Ovary (tissue), 3 donors: ENCODE results near the gene HS6ST3.

Source experiments
- EP300 ChIP-seq: sonication (generic); formaldehyde crosslinking; IDR thresholded peaks from one replicate; pipeline ENCODE4 v1.6.1; 2017; ENCODE audit warnings: antibody characterized with exemption
- POLR2A ChIP-seq: fragments of 450-650 bp; IDR thresholded peaks from one replicate; pipeline ENCODE4 v1.6.1; 2017; ENCODE audit warnings: antibody characterized with exemption, mild to moderate bottlenecking, moderate library complexity
- TF ChIP-seq, protein P1 (sequence below), 3 donors: fragments of 450-650 bp in 2 of 3; fragments of 200-600 bp in 1 of 3; IDR thresholded peaks; one replicate each; pipeline versions ENCODE4 v1.5.1 to v1.8.0; 2016 to 2022; ENCODE audit warnings: antibody characterized with exemption in 3 of 3, mild to moderate bottlenecking in 1 of 3
- donor health status: DM: no; HTN: no; CAD: no.

DNA sequence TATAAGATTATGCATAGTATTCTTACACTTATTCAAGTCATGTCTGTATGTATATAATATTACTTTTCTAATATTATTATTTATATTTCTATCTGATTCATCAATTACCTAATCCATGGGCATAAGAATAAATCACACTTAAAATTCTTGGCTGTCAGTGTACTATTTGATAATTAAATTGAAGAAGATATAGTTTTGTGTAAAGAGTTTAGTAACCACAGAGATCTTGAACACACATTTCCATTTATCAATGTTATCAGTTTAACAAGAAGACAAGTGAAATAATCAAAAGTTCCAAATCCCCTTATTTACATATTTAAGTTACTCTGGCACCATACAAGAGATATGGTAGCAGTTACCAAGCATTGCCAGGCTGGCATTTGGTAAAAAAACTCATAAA lies 659.9 kb downstream of the HS6ST3 start:
- TF ChIP-seq, protein P1, sequence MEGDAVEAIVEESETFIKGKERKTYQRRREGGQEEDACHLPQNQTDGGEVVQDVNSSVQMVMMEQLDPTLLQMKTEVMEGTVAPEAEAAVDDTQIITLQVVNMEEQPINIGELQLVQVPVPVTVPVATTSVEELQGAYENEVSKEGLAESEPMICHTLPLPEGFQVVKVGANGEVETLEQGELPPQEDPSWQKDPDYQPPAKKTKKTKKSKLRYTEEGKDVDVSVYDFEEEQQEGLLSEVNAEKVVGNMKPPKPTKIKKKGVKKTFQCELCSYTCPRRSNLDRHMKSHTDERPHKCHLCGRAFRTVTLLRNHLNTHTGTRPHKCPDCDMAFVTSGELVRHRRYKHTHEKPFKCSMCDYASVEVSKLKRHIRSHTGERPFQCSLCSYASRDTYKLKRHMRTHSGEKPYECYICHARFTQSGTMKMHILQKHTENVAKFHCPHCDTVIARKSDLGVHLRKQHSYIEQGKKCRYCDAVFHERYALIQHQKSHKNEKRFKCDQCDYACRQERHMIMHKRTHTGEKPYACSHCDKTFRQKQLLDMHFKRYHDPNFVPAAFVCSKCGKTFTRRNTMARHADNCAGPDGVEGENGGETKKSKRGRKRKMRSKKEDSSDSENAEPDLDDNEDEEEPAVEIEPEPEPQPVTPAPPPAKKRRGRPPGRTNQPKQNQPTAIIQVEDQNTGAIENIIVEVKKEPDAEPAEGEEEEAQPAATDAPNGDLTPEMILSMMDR (IDR thresholded peaks at IDR 0.05), result no peak
- TF ChIP-seq POLR2A, result no peak
- no peak for TF ChIP-seq EP300
